Raji (cell line): ENCODE measurements around the gene ACVR1.

Experiments used
- POLR2A ChIP-seq: IDR thresholded peaks from 2 replicates; pipeline ENCODE4 v1.6.1; 2011; ENCODE audit warnings: low read depth, low read length, control low read depth; ENCODE audit not compliant: insufficient read depth

Gene ACVR1

DNA sequence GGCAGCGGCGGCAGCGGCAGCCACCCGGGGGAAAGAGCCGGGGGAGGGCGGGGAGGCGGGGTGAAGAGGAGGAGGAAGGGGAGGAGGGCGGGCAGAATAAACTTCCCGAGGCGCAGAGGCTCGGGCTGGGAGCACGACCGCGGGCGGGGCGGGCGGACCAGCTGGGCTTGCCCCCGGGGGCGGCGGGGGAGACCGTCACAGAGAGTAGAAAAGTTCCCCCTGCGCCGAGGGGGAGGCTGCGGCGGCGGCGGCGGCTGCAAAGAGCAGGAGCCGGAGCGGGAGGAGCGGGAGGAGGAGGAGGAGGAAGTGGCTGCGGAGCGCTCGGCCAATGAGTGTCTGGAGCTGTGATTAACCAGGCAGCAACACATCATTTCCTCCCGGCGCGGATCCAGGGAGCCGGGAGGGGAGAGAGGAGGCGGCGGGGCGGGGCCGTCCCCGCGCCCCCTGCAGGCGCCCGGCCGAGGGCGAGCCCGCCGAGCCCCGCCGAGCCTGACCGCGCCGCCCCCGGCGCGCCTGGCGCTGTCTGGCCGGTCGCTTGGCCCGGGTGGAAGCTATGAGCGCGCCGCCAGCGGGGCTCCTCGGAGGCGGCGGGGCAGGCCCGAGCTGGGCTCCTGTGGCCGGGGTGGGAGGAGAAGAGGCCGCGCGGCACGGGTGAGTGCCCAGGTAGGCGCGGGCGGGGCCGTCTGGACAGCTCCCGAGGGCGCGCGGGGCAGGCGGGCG, at the start of gene ACVR1:
TSS of gene ACVR1 (minus strand) at position 265 of the 720 bp plus-strand sequence. CDS start 76,837 bp downstream, outside the sequence.
- TF ChIP-seq POLR2A = no peak

DNA sequence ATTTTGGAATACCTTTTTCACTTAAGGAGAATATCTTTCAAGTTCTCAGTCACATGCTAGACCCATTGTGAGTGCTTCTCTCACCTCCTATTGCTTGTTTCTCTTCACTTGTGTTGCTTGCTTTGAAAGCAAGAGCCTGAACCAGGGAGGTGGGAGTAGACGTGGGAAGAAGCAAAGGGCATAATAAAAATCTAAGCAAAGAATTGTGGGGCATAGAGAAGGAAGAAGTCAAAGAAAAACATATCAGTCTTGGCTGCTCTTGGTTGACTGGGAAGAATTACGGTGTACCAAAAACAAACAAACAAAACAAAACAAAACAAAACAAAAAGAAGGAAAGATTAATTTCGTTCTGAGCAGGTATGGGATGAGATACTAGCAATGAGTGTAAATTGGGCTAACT, 48.9 kb upstream of the ACVR1 start:
- no peak for TF ChIP-seq POLR2A

DNA sequence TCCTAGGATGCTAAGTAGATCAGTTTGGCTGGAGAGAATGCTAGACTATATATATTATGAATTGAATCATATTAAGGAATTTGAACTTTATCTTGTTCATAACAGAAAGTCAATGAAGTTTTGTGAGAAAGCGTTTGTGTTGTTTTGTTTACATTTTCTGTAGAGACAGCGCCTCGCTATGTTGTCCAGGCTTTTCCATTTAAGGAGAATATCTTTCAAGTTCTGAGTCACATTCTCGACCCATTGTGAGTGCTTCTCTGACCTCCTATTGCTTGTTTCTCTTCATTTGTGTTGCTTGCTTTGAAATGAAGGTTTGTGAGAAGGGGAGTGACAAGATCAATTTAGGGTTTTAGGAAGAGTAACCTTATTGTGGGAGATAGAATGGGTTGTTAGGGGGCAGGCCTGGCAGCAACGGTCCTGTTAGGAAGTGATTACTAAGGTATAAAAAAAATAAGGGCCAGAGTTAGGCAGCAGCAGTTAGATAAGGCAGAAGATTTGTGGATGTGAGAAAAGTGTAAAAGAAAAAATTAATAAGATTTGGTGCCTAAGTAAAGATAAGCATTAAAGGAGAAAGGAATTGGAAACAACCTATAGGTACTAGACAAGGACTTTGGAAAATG, 47.6 kb upstream of the ACVR1 start:
- no peak for TF ChIP-seq POLR2A

- no peak for TF ChIP-seq POLR2A
Measured at GRCh38 chr2:157922815-157923214, 46.7 kb upstream of the ACVR1 start.

- no peak for TF ChIP-seq POLR2A
Measured at GRCh38 chr2:157922336-157922735, 46.2 kb upstream of the ACVR1 start.

- TF ChIP-seq POLR2A = no peak
Measured at GRCh38 chr2:157920736-157921135, 44.6 kb upstream of the ACVR1 start.

GRCh38 chr2:157919181-157919580, 43.1 kb upstream of the ACVR1 start:
- no peak for TF ChIP-seq POLR2A

GRCh38 chr2:157918319-157918718, 42.2 kb upstream of the ACVR1 start:
- no peak for TF ChIP-seq POLR2A

DNA sequence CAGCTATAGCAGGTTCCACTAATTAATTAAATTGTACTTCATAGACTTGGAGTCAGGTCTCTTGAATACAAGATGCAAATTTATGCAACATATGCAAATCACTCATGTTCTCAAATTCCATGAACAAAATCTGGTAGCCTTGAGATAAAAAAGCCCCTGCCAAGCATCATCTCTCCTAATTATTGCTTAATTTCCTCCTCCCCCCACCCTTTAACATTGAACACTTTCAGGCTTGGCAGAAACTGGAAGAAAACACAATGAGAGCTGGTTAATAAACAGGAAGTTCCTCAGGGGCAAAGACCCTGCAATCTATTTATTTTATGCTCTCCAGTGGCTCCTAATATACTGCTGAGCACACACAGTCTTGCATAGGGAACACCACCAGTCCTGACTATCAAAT, 35.6 kb upstream of the ACVR1 start:
- no peak for TF ChIP-seq POLR2A

DNA sequence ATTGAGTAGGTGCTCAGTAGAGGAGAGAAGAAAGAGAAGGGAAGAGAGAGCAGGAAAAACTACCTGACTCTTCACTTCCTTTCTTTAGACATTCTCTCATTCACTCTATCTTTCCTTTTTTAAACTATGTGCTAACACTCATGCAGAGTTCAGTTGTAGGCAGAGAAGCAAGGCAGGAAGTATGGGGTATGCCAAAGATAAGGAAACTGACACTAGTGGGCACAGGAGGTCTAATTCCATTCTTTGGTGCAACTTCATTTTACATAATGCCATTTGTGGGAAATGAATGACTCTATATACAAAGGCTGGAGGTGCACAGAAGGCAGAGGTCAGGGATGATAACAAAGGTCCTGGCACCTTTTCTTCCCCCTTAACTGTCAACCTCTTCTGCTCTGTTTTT, 35.1 kb upstream of the ACVR1 start:
- no peak for TF ChIP-seq POLR2A

DNA sequence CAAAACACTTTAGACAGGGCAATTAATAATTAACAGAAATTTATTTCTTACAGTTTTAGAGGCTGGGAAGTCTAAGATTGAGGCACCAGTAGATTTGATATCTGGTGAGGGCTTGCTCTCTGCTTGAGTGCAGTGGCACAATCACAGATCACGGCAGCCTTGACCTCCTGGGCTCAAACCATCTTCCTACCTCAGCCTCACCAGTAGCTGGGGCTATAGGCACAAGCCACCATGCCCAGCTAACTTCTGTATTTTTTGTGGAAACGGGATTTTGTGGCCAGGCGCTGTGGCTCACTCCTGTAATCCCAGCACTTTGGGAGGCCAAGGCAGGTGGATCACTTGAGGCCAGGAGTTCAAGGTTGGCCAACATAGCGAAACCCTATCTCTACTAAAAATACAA, 29.0 kb upstream of the ACVR1 start:
- no peak for TF ChIP-seq POLR2A

- TF ChIP-seq POLR2A = no peak
Measured at GRCh38 chr2:157903626-157904025, 27.5 kb upstream of the ACVR1 start.

DNA sequence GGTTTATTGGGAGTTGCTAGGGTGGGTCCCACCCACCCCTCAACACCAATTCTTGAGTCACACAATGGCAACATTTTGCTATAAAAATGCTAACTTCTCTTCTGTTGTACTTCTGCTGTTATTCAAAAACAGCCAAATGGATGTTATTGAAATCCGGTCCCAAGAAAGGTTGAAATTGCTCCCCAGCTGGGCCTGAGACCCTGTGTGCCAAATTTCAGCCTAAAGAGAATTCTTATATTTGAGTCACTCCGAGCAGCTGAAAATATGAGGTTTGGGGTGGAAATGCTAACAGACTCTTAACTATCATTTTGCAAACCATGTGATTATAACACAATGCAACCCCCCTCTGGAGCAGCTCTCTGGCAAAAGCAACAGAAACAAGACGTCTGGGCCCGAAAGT, 27.0 kb upstream of the ACVR1 start:
- TF ChIP-seq POLR2A = no peak

GRCh38 chr2:157902692-157903091, 26.6 kb upstream of the ACVR1 start:
- no peak for TF ChIP-seq POLR2A

GRCh38 chr2:157901325-157901724, 25.2 kb upstream of the ACVR1 start:
- TF ChIP-seq POLR2A = no peak

- TF ChIP-seq POLR2A = no peak
Measured at GRCh38 chr2:157900684-157901083, 24.6 kb upstream of the ACVR1 start.

GRCh38 chr2:157900203-157900602, 24.1 kb upstream of the ACVR1 start:
- no peak for TF ChIP-seq POLR2A
